GM21529 (cell line): ENCODE measurements around the gene IQSEC1.

ENCODE experiments used
- ATAC-seq: cut with Tn5 transposase; IDR thresholded peaks from one replicate; pipeline ENCODE4 v1.9.1; 2021; ENCODE audit not compliant: unreplicated experiment

The IQSEC1 gene

DNA sequence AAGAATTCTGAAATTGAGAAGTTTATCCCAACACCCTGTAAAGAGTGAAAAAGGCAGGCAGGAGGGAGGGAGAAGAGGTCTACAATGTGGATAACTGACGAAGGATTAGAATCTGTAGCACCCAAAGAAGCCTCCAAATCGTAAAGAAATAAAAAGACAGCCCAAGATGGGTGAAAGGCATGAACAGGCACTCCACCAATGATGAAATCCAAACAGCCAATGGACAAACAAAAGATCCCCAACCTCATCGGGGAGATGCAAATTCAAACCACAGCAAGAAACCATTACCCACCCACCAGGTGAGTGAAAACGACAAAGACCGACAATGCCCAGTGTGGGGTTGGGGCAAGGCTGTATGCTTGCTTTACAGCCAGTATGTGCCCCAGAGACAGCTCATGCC lies 85.6 kb downstream of the IQSEC1 start:
- ATAC-seq: no peak

DNA sequence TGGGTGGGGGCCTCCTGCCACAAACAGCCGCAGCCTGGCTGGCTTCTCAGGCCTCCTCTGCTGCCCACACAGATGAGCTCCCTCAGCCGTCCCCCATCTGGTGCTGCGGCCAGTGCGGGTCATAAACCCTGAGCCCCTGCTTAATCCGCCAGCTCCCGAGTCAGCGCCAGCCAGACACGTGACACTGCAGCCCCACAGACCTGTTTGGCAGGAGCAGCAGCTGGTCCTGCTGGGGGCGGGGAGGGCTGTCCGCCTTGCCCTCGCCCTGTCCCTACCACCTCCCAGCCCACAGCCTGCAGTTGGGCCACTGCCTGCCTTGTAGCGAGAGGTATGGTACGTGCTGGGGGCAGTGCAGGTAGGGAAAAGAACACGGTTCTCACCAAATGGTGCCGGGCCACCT lies 86.2 kb downstream of the IQSEC1 start:
- ATAC-seq: no peak

DNA sequence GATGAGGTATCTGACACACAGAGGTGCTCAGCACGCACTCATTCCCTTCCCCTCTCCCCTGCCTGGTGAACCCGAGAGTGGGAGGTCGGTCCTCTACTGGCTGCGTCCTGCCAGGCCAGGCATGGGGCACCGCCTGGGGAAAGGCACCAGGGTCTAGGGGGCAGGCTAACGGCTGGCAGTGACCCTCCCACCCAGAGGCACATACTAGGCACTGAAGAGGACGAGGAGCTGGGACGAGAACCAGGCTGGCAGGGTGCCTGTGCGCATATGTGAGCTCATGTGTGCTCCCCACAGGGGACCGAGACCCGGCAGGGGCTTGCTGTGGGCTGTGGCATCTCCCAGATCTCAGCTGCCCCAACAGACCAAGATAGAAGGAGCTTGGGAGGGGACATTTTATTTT lies 86.7 kb downstream of the IQSEC1 start:
- no peak for ATAC-seq

DNA sequence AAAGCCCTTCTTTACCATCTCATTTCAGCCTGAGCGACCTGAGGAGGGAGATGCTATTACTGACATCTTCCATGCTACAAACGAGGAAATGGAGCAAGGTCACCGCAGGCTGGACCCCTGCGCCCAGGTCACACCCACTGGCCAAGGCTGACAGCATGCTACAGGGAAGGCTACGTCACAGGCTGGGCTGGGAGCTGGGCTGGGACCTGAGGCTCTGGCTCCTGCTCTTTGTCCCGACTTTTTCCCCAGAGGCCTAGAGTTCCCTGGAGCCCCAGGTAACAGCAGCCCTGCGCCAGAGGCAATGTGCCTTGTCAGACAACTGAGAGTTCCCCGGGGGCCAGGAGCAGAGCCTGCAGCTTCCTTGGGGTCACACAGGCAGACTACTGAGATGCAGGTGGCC lies 87.2 kb downstream of the IQSEC1 start:
- no peak for ATAC-seq

DNA sequence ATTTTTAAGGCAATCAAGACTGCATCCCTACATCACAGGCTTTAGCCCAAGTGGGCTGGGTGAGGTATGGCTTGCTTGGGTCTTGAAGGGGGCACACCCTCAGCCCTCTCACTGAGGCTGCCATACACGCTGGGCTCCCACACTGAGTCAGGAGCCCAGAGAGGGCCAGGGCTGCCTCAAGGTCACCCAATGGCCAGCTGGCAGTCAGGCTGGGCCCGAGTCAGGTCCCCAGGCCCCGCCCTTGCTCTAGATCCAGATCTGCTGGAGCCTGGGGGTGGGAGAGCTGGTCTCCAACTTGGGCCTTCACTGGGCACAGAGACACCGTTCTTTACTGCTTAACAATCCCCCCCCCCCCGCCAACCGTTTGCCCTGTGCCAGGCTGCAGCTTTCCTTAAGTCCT lies 88.1 kb downstream of the IQSEC1 start:
- ATAC-seq: no peak

DNA sequence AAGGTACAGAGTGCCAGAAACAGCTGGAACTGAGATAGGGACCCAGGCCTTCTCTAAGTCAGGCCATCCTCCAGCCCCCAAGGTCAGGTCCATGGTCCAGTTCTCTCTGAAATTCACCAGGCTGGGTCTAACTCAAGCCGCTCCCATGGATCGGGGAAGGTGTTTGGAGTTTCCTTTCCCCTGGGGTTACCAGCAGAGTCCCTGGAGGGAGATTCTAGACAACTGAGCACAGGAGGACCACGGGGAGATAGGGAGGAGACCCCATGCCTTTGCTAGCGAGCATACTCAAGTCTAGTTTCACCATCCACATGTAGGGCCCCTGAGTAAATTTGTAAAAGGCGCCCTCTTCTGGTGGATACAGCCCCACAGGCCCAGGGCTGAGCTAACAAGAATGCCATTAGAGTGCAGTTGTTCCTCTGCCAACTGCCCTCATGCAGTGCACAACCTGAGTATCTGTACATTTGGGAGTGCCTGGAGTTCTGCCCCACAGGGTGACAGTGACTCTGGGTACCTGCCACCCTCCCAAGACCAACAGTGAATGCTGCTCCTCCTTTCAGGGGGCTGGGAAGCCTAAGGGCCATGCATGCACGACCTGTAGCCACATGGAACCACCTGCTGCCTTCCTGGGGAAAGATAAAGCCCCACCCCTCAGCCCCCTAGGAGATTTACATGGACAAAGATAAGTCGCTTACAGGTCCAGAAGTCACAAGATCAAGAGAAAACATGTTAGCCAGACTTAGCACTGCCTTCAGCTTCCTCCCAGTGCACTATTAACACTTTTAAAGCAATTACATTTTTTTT lies 89.0 kb downstream of the IQSEC1 start:
- ATAC-seq: peak; percentile 34

DNA sequence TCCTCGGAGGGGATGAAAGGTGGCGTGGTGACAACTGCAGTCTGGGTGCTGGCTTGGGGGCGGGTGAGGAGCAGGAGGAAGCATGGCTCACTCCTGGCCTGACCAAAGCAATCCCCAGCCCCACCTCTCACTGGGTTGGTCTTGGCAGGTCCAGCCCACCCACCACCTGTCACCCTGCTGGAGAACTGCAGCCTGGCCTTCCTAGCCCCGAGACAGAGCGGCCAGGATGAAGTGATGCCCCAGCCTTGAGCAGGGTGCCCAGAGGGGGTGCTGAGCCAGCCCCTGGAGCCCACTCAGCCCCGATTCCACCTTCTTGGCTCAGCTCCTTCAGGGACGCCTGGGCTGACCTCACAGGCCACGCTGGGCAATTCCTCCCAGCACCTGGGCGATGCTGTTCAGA lies 89.9 kb downstream of the IQSEC1 start:
- ATAC-seq: no peak

DNA sequence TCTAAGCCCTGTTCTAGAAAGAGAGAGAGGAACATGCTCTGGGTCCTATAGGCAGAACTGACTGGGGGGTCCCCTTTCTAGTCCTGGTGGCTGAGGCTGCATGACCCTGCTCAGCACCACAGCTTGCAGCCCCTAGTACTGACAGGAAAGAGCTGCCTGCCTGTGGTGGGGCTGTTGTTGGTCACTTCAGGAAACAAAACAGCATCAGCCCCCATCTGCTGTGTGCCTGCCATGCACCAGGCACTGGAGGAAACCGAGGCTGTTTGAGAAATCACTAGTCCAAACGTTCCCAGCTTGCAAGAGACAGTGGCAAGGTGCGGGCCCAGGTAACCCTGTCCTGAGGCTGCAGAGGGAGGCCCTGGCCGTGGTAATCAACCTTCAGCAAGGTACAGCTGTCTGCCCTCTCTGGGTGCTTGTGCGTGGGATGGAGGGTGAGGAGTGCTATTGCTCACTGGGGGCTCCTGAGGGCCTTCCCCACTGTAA lies 90.6 kb downstream of the IQSEC1 start:
- no peak for ATAC-seq

DNA sequence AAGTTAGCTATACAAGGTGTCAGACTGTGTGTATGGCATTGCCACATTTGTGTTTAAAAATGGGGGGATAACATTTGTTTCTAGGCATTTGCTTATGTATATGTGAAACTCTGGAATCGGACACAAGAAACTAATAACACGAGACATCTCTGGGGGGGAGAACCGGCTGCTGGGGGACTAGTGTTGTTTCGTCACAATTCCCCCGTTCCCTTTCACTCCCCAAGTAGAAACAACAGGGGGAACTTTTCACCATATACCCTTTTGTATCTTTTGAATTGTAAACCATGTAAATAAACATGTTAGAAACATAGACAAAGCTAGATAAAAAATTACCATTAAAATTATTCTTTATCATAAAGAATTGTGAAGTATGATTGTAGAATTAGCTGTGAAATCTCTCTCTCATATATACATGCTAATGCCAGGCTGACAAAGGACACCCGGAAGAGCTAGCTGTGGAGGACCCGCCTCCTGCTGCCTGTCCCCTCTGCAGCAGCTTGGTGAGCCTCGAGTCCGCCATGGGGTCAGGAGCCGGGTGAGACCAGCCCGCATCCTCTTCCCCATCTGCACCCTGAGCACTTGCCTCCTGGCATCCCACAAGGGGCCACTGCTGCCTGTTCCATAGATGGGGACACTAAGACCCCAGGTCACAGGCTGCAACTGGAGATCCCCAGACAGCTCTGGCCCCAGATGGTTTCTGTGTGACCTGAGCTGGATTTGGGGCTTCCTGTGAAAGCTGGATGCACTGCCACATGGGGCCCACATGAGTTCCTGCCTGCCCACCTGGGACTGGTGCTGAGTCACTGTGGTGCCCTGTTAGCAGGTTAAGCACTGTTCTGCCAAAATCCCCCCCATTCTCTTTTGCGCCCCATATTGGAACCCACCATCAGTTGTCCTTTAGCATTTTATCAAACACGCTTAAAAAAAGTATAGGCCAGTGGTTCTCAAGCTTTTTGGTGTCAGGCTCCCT lies 91.6 kb downstream of the IQSEC1 start:
- no peak for ATAC-seq

DNA sequence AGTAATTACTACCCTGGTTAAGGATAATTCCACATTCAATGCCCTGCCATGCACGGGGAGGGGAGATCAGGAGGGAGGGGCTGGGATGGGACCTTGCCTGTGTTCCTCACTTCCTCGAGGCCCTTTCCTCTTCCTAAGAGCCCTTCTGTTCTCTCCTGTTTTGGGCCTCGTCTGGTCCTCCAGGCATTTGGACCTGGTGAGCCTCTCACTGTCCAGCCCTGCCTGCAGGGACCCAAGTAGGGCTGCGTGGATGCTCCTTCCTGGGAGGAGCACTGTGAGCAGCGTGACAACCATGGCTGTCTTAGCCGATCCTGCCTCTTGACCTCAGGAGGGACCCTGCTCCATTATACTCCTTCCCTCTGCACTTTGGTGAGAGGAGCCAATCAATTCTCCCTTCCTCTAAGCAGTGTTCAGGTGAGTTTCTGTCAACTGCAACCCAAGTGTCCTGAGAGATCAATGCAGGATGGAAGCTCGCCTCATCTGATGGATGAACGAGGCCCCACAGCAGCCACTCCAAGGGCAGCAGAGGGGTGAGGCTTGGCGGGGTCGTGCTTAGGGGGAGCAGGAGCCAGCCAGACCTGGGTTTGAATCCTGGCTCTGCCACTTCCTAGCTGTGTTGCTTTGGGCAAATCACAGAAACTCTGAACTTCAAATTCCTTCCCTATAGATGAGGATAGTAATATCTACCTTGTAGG lies 92.5 kb downstream of the IQSEC1 start:
- no peak for ATAC-seq

DNA sequence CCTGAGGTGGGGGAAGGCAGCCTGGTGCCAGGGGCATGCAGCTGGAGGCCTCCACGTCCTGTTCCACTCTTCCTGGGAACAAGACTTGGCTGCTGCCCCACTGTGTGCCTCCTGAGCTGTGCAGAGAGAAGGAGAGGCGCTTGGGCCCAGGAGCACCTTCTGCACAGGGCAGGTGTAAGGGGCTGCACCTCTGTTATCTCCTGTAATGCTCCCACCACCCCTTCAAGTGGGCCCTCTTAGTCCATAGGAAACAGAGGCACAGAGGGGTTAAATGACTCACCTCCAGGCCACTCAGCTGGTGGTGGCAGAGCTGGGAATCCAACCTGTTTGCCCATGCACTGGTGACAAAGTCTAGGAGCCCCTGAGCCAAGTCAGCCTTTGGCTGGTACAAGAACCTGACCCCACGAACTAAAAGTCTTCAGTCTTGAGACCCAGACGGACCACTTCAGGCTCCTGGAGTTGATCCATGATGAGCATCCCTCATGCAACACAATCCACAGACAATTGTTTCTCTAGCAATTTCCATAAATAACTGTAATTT lies 93.2 kb downstream of the IQSEC1 start:
- no peak for ATAC-seq

DNA sequence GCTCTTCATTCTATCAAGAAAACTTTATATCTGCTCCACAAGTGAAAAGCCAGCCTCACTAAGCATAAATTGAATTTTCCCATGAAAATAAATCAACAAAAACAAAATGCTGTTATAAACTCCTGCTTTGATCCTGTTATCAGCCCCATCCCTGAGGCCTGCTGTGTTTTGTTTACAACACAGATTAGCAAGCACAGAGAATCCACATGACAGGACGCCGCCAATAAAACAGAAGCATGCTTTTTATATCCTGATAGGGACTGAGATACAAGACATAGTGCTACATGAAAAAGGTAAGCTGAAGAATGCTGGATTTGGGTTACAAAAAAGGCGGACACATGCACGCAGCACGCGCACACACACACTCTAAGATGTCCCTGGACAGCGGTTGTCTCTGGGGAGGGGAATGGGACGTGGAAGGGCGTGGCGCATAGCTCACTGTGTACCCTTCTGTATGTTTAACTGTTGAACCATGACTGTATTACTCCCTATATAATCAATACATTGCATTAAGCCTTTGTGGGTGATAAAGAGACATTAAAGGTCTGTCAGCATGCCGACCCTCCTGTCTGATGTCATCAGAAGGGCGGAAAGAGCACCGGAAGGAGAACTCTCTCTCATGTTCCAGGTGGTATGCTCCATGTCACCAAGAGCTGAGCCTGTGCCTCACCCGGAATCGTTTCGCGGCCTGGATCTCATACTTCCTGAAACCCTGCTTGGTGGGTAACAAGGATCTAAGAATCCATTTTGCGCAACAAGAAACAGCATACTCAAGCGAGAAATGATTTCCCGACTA lies 93.9 kb downstream of the IQSEC1 start:
- no peak for ATAC-seq

DNA sequence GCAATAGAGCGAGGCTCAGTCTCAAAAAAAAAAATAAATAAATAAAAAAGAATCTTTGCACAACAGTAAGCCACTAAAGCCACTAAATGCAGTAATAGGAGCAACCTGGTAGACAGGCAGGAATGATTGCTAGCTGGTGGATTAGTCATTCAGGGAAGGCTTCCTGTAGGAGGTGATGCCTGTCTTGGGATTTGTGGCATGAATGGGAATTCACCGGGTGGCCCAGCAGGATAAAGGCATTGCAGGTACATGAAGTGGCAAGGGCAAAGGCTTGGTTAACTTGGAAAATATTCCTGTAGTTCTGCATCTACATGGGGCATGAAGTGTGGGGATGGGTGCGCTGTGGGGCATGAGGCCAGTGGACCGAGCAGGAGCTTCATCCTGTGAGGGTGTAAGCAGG lies 94.5 kb downstream of the IQSEC1 start:
- ATAC-seq: no peak

DNA sequence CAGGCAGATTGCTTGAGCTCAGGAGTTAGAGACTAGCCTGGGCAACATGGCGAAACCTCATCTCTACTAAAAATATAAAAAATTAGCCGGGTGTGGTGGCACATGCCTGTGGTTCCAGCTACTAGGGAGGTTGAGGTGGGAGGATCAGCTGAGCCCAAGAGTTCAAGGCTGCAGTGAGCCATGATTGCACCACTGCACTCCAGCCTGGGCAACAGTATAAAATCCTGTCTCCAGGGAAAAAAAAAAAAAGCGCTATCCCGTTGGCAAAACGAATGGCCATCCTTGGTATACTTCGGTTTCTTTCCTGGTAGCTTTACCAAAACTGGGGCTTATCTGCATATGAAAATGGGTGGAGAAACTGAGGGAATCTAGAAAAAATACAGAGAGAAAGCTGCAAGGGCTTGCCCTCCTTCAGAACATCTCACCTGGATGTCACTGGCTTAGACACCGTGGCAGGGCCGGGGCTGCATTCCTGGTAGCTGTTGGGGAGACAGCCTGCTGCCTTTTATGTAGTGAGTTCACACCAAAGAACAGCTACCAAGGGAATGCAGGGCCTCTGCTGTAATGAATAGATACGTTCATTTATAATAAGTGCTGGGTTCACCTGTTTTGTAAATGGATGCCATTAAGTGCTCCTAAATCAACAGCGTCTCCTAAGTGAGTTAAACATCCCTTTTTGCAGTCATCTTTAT lies 96.0 kb downstream of the IQSEC1 start:
- ATAC-seq: no peak

DNA sequence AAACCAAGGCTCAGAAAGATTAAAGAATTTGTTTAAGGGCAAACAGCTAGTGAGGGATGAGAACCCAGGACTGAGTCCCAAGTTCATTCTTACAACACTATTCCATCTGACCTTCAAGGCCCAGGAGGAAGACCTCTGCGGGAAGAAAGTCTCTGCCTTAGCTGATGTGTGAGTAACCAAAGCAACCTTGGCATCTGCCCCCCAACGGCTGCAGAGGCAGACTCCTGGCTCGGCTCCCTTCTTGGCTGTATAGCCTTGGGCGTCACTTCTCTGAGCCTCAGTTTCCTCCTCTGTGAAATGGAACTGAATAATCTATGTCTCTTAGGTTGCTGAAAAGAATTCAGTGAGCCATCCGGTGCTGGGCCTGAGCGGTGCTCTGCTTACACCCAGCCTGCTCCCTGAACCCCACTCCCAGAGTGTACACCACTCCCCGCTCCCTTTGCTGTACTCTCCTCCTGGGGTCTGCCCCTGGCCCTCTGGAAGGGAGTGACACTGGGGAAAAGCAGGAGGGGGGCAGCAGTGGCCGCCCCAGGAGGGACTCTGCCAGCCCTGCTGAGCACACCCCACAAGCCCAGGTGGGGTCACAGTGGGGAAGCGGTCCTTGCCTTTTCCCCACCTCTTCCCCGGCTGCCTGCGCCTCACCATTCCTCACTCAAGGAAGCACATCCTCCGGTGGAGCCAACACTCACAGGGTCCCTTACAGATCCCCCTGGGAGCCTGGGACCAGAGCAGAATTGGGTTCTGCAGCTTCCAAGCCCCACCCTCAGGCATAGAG lies 97.3 kb downstream of the IQSEC1 start:
- no peak for ATAC-seq

DNA sequence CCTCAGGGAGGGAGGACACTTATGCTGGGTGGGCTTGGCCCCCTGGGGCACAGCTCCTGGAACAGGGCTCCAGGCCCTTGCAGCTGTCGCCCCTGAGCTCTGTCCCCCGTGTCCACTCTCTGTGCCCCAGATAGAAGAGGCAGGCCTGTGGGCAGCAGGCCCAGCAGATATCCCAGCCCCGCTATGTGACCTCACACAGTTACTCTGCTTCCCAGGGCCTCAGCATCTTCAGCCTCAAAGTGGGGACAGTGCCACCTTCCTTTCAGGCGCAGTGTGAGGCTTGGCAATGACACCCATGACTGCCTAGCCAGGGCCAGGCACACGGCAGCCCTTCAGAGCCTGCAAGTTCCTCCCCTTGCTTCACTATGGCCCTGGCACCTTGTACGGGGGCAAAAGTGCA lies 98.4 kb downstream of the IQSEC1 start:
- no peak for ATAC-seq

DNA sequence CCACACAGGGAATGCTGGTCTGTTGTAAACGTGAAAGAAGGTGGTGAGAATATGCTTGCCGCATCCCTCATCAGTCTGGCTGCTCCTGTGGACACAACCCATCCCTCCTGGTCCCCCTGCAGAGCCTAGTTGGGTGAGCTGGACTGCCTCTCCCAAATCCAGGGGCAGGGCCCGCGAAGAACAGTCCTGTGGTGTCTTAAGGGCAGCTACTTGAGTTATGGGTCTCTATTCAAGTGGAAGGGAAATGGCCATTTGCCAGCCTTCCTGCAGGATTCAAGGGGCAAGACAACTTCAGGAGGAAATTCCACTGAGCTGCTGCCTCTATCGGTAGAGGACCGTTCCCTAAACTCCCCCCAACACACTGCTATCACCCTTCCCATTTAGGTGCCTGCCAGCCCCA lies 98.9 kb downstream of the IQSEC1 start:
- ATAC-seq: no peak

DNA sequence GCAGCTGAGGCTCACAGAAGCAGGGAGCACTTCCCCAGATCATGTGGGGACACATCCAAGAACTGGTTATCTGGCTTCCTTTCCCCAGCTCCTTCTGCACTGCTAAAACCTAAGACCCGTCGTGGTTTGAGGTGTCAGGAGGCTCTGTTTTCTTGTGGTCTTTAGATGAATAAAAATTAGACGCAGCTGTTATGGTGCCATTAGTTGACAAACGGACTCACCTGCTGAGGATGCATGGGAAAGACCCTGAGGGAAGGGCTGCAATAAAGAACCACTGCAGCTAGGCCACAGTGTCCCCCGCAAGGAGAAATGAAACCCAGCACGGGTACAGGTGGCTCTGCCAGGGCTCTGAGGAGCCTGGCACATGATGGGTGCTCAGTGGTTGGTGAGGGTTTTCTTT lies 99.4 kb downstream of the IQSEC1 start:
- ATAC-seq: no peak
